HEK293 (cell line): Measurements from ENCODE around the gene CNPY4.

Experiments used
- KLF17 ChIP-seq: fragments of 450-650 bp; formaldehyde crosslinking; IDR thresholded peaks from 2 replicates; pipeline ENCODE4 v1.5.1; 2016; ENCODE audit warnings: missing biosample characterization, missing genetic modification characterization
- KLF7 ChIP-seq: fragments of 450-650 bp; formaldehyde crosslinking; IDR thresholded peaks from 2 replicates; pipeline ENCODE4 v1.5.1; 2016; ENCODE audit warnings: missing biosample characterization, missing genetic modification characterization, borderline replicate concordance
- OVOL3 ChIP-seq: fragments of 450-650 bp; formaldehyde crosslinking; IDR thresholded peaks from 2 replicates; pipeline ENCODE4 v1.5.1; 2016; ENCODE audit warnings: missing biosample characterization, missing genetic modification characterization
- PRDM1 ChIP-seq: fragments of 450-650 bp; formaldehyde crosslinking; IDR thresholded peaks from 2 replicates; pipeline ENCODE4; 2016; ENCODE audit warnings: missing biosample characterization, missing genetic modification characterization
- SP7 ChIP-seq: fragments of 450-650 bp; formaldehyde crosslinking; IDR thresholded peaks from 2 replicates; pipeline ENCODE4 v1.5.1; 2016; ENCODE audit warnings: missing biosample characterization, missing genetic modification characterization
- TRIM28 ChIP-seq: IDR thresholded peaks from 2 replicates; pipeline ENCODE4 v1.6.1; 2011; ENCODE audit warnings: low read length, control low read depth, borderline replicate concordance
- ZBTB26 ChIP-seq: fragments of 450-650 bp; formaldehyde crosslinking; optimal IDR thresholded peaks from 2 replicates; pipeline ENCODE3; 2016; ENCODE audit warnings: missing biosample characterization, mild to moderate bottlenecking, missing genetic modification characterization
- ZNF132 ChIP-seq: fragments of 450-650 bp; formaldehyde crosslinking; IDR thresholded peaks from 2 replicates; pipeline ENCODE4 v1.5.1; 2017; ENCODE audit warnings: missing biosample characterization, missing genetic modification characterization, borderline replicate concordance
- ZNF169 ChIP-seq: fragments of 450-650 bp; formaldehyde crosslinking; IDR thresholded peaks from 2 replicates; pipeline ENCODE4 v1.5.1; 2016; ENCODE audit warnings: missing biosample characterization, missing genetic modification characterization
- ZNF248 ChIP-seq: fragments of 450-650 bp; formaldehyde crosslinking; IDR thresholded peaks from 2 replicates; pipeline ENCODE4 v1.5.1; 2017; ENCODE audit warnings: missing biosample characterization, missing genetic modification characterization
- ZNF37A ChIP-seq: fragments of 450-650 bp; IDR thresholded peaks from 2 replicates; pipeline ENCODE4 v1.5.1; 2018; ENCODE audit warnings: missing biosample characterization, missing genetic modification characterization
- ZNF391 ChIP-seq: fragments of 450-650 bp; formaldehyde crosslinking; IDR thresholded peaks from 2 replicates; pipeline ENCODE4 v1.5.1; 2016; ENCODE audit warnings: low read depth, missing biosample characterization, missing genetic modification characterization, borderline replicate concordance
- ZNF398 ChIP-seq: fragments of 450-650 bp; formaldehyde crosslinking; IDR thresholded peaks from 2 replicates; pipeline ENCODE4 v1.5.1; 2017; ENCODE audit warnings: missing biosample characterization, missing genetic modification characterization
- ZNF473 ChIP-seq: fragments of 450-650 bp; formaldehyde crosslinking; IDR thresholded peaks from 2 replicates; pipeline ENCODE4 v1.5.1; 2017; ENCODE audit warnings: missing biosample characterization, missing genetic modification characterization
- ZNF513 ChIP-seq: fragments of 450-650 bp; IDR thresholded peaks from 2 replicates; pipeline ENCODE4 v1.5.1; 2018; ENCODE audit warnings: missing biosample characterization, missing genetic modification characterization
- ZNF585B ChIP-seq: fragments of 450-650 bp; formaldehyde crosslinking; IDR thresholded peaks from 2 replicates; pipeline ENCODE4 v1.5.1; 2016; ENCODE audit warnings: missing biosample characterization, missing genetic modification characterization
- ZNF621 ChIP-seq: fragments of 450-650 bp; formaldehyde crosslinking; IDR thresholded peaks from 2 replicates; pipeline ENCODE4 v1.5.1; 2017; ENCODE audit warnings: missing biosample characterization, missing genetic modification characterization
- ZNF670 ChIP-seq: fragments of 450-650 bp; formaldehyde crosslinking; IDR thresholded peaks from 2 replicates; pipeline ENCODE4 v1.5.1; 2016; ENCODE audit warnings: missing biosample characterization, missing genetic modification characterization, low read depth
- ZNF677 ChIP-seq: fragments of 450-650 bp; IDR thresholded peaks from 2 replicates; pipeline ENCODE4 v1.5.0; 2018; ENCODE audit warnings: missing biosample characterization, mild to moderate bottlenecking, missing genetic modification characterization, moderate library complexity
- ZNF747 ChIP-seq: fragments of 450-650 bp; formaldehyde crosslinking; IDR thresholded peaks from 2 replicates; pipeline ENCODE4 v1.5.1; 2016; ENCODE audit warnings: missing biosample characterization, missing genetic modification characterization
- TF ChIP-seq, protein P1 (sequence below): fragments of 450-650 bp; formaldehyde crosslinking; IDR thresholded peaks from 2 replicates; pipeline ENCODE4; 2016; ENCODE audit warnings: missing biosample characterization, missing genetic modification characterization
- TF ChIP-seq, protein P2 (sequence below): fragments of 450-650 bp; formaldehyde crosslinking; IDR thresholded peaks from 2 replicates; pipeline ENCODE4 v1.5.1; 2016; ENCODE audit warnings: missing biosample characterization, missing genetic modification characterization
- TF ChIP-seq, protein P3 (sequence below): fragments of 450-650 bp; formaldehyde crosslinking; IDR thresholded peaks from 2 replicates; pipeline ENCODE4 v1.5.1; 2016; ENCODE audit warnings: missing biosample characterization, missing genetic modification characterization, borderline replicate concordance
- TF ChIP-seq, protein P4 (sequence below): fragments of 450-650 bp; formaldehyde crosslinking; IDR thresholded peaks from 2 replicates; pipeline ENCODE4 v1.5.1; 2017; ENCODE audit warnings: missing biosample characterization, missing genetic modification characterization

Gene CNPY4

DNA sequence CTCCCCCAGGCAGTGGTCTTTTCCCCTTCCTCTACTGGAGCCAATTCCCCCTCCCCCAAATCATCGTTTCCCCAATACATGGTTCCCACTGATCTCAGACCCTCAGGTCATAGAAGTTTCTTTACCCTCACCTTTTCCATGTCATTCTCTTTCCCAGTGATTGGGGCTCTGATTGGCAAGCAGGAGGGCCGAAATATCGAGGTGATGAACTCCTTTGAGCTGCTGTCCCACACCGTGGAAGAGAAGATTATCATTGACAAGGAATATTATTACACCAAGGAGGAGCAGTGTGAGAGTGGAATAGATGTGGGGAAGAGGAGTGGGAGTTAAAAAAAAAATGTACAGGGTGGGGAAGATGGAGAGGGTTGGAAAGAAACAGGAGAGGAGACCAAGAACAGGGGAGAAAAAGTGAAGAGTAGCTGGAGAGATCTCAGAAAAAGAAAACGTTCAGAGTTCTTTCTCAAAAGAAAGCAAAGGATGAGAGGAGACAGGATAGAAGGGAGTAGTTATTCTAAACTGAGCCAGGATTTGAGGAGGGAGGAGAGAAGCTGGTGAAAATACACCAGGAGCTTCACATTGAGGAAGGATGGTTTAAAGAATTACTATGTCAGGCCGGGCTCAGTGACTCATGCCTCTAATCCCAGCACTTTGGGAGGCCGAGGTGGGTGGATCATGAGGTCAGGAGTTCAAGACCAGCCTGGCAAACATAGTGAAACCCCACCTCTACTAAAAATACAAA, 29.8 kb upstream of the CNPY4 start (continued):
- peak; percentile 18; the same call in 1 of the 2 replicates for TF ChIP-seq KLF17
- no peak for TF ChIP-seq TRIM28
- TF ChIP-seq ZBTB26 (tag by site-specific recombination), result no peak
- TF ChIP-seq ZNF513 (tag by site-specific recombination), result no peak
- TF ChIP-seq ZNF677 (tag by site-specific recombination), result no peak
- peak; percentile 17; the same call in 1 of the 2 replicates for TF ChIP-seq ZNF391 (tag by site-specific recombination)
- TF ChIP-seq SP7 (tag by site-specific recombination), result peak; percentile 70
- no peak for TF ChIP-seq ZNF37A (tag by site-specific recombination)
- TF ChIP-seq, protein P1, sequence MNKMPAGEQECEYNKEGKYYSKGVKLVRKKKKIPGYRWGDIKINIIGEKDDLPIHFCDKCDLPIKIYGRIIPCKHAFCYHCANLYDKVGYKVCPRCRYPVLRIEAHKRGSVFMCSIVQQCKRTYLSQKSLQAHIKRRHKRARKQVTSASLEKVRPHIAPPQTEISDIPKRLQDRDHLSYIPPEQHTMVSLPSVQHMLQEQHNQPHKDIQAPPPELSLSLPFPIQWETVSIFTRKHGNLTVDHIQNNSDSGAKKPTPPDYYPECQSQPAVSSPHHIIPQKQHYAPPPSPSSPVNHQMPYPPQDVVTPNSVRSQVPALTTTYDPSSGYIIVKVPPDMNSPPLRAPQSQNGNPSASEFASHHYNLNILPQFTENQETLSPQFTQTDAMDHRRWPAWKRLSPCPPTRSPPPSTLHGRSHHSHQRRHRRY (tag by site-specific recombination), result no peak
- no peak for TF ChIP-seq ZNF585B
- TF ChIP-seq OVOL3, result no peak
- TF ChIP-seq ZNF670 (tag by site-specific recombination), result no peak
- no peak for TF ChIP-seq ZNF473 (tag by site-specific recombination)
- TF ChIP-seq PRDM1 (tag by site-specific recombination), result peak; percentile 92
- TF ChIP-seq, protein P2, sequence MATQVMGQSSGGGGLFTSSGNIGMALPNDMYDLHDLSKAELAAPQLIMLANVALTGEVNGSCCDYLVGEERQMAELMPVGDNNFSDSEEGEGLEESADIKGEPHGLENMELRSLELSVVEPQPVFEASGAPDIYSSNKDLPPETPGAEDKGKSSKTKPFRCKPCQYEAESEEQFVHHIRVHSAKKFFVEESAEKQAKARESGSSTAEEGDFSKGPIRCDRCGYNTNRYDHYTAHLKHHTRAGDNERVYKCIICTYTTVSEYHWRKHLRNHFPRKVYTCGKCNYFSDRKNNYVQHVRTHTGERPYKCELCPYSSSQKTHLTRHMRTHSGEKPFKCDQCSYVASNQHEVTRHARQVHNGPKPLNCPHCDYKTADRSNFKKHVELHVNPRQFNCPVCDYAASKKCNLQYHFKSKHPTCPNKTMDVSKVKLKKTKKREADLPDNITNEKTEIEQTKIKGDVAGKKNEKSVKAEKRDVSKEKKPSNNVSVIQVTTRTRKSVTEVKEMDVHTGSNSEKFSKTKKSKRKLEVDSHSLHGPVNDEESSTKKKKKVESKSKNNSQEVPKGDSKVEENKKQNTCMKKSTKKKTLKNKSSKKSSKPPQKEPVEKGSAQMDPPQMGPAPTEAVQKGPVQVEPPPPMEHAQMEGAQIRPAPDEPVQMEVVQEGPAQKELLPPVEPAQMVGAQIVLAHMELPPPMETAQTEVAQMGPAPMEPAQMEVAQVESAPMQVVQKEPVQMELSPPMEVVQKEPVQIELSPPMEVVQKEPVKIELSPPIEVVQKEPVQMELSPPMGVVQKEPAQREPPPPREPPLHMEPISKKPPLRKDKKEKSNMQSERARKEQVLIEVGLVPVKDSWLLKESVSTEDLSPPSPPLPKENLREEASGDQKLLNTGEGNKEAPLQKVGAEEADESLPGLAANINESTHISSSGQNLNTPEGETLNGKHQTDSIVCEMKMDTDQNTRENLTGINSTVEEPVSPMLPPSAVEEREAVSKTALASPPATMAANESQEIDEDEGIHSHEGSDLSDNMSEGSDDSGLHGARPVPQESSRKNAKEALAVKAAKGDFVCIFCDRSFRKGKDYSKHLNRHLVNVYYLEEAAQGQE, result no peak
- TF ChIP-seq, protein P3, sequence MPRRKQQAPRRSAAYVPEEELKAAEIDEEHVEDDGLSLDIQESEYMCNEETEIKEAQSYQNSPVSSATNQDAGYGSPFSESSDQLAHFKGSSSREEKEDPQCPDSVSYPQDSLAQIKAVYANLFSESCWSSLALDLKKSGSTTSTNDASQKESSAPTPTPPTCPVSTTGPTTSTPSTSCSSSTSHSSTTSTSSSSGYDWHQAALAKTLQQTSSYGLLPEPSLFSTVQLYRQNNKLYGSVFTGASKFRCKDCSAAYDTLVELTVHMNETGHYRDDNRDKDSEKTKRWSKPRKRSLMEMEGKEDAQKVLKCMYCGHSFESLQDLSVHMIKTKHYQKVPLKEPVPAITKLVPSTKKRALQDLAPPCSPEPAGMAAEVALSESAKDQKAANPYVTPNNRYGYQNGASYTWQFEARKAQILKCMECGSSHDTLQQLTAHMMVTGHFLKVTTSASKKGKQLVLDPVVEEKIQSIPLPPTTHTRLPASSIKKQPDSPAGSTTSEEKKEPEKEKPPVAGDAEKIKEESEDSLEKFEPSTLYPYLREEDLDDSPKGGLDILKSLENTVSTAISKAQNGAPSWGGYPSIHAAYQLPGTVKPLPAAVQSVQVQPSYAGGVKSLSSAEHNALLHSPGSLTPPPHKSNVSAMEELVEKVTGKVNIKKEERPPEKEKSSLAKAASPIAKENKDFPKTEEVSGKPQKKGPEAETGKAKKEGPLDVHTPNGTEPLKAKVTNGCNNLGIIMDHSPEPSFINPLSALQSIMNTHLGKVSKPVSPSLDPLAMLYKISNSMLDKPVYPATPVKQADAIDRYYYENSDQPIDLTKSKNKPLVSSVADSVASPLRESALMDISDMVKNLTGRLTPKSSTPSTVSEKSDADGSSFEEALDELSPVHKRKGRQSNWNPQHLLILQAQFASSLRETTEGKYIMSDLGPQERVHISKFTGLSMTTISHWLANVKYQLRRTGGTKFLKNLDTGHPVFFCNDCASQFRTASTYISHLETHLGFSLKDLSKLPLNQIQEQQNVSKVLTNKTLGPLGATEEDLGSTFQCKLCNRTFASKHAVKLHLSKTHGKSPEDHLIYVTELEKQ (tag by site-specific recombination), result no peak
- no peak for TF ChIP-seq ZNF132 (tag by site-specific recombination)
- TF ChIP-seq ZNF398 (tag by site-specific recombination), result no peak
- TF ChIP-seq ZNF747 (tag by site-specific recombination), result no peak
- TF ChIP-seq, protein P4, sequence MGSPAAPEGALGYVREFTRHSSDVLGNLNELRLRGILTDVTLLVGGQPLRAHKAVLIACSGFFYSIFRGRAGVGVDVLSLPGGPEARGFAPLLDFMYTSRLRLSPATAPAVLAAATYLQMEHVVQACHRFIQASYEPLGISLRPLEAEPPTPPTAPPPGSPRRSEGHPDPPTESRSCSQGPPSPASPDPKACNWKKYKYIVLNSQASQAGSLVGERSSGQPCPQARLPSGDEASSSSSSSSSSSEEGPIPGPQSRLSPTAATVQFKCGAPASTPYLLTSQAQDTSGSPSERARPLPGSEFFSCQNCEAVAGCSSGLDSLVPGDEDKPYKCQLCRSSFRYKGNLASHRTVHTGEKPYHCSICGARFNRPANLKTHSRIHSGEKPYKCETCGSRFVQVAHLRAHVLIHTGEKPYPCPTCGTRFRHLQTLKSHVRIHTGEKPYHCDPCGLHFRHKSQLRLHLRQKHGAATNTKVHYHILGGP (tag by site-specific recombination), result no peak
- TF ChIP-seq ZNF248 (tag by site-specific recombination), result no peak
- no peak for TF ChIP-seq KLF7 (tag by site-specific recombination)
- TF ChIP-seq ZNF621 (tag by site-specific recombination), result no peak
- TF ChIP-seq ZNF169 (tag by site-specific recombination), result no peak
- TF ChIP-seq, all 188 proteins: peak for 13
